ENCODE data around the gene ABAT. TPM values are rescaled to one million over a fixed set of nuclear protein-coding genes. Genes with fewer than 3 reads are reported as not detected.

Gene ABAT
- total RNA-seq, 1 experiment from 2014 or later: 7.3 TPM

- no peak overlapping the region for H3T11ph ChIP-seq (ENCODE audit: low read length)
- no peaks in the 10 kb centered on the region for H3K23me2 ChIP-seq (ENCODE audit: insufficient read length, low read depth, low read length, poor library complexity, severe bottlenecking)
- no peak overlapping the region for H2BK15ac ChIP-seq (ENCODE audit: low read depth, low read length)
- H4K5ac ChIP-seq (ENCODE audit: insufficient read length, low read depth, low read length): no peak overlapping the region
- no peak overlapping the region for H3K4me2 ChIP-seq (ENCODE audit: insufficient read depth, insufficient read length, low read length)
- Mint-ChIP-seq H3K36me3 (ENCODE audit: insufficient read depth in 1 of 3, low read depth in 3 of 3) (peaks cover 0 to 2% (median 0%) of the 10 kb centered on the region in 3 experiments; a peak in 2 of 7 replicates), H3K27ac (no peak overlapping the region; a peak in 1 of 7 replicates), H3K4me3 (no peak overlapping the region), H3K4me1 (peaks cover 2% of the 10 kb centered on the region in 2 experiments; a peak in 2 of 4 replicates), H3K9me3 (peaks cover 2% of the 10 kb centered on the region in 2 experiments; a peak in 4 of 5 replicates), H3K27me3 (ENCODE audit: low read depth) (peaks cover 6% of the 10 kb centered on the region)
- H3K23ac ChIP-seq (ENCODE audit: insufficient read length, low read depth, low read length): no peak overlapping the region
- H3K56ac ChIP-seq (ENCODE audit: insufficient read length, low read depth, low read length): no peak overlapping the region
- H3K27me3 ChIP-seq (ENCODE audit: insufficient read depth, low read length): no peaks in the 10 kb centered on the region
- TF ChIP-seq, protein P1, sequence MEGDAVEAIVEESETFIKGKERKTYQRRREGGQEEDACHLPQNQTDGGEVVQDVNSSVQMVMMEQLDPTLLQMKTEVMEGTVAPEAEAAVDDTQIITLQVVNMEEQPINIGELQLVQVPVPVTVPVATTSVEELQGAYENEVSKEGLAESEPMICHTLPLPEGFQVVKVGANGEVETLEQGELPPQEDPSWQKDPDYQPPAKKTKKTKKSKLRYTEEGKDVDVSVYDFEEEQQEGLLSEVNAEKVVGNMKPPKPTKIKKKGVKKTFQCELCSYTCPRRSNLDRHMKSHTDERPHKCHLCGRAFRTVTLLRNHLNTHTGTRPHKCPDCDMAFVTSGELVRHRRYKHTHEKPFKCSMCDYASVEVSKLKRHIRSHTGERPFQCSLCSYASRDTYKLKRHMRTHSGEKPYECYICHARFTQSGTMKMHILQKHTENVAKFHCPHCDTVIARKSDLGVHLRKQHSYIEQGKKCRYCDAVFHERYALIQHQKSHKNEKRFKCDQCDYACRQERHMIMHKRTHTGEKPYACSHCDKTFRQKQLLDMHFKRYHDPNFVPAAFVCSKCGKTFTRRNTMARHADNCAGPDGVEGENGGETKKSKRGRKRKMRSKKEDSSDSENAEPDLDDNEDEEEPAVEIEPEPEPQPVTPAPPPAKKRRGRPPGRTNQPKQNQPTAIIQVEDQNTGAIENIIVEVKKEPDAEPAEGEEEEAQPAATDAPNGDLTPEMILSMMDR (conservative IDR thresholded peaks at IDR 0.05): no peak
- no peaks in the 10 kb centered on the region for H4K20me1 ChIP-seq (ENCODE audit: control insufficient read depth, insufficient read depth, insufficient read length)
- H3K9me3 ChIP-seq (ENCODE audit: control insufficient read depth, low read depth, low read length): no peaks in the 10 kb centered on the region
- no peak overlapping the region for H3K18ac ChIP-seq (ENCODE audit: insufficient read length, low read depth, low read length)
- DNase-seq: no peak
- no peak overlapping the region for H4K8ac ChIP-seq (replicated peaks; ENCODE audit: insufficient read length, low read depth, low read length)
- no peak overlapping the region for H2BK12ac ChIP-seq (ENCODE audit: insufficient read length, low read depth, low read length)
- H3K14ac ChIP-seq (ENCODE audit: insufficient read depth, low read length): no peak overlapping the region
- H2BK120ac ChIP-seq (ENCODE audit: low read depth, low read length, poor library complexity, severe bottlenecking): no peak overlapping the region
- no peaks in the 10 kb centered on the region for H3K79me1 ChIP-seq (ENCODE audit: insufficient read depth, low read depth, low read length, poor library complexity, severe bottlenecking)
- H2AFZ ChIP-seq (ENCODE audit: low read length): no peak overlapping the region
- H2BK5ac ChIP-seq (ENCODE audit: insufficient read length, low read length): no peak overlapping the region
- H2AK5ac ChIP-seq (ENCODE audit: insufficient read length, low read length): no peak overlapping the region
- no CpG with 5 or more reads among the region's 2 CpGs for WGBS (ENCODE audit: extremely low coverage, insufficient read length, low lambda C conversion rate)
- no peak overlapping the region for H3K27ac ChIP-seq (ENCODE audit: insufficient read length, low read depth, low read length)
- no peak overlapping the region for H4K91ac ChIP-seq (ENCODE audit: insufficient read length, low read depth, low read length)
- no peak overlapping the region for H2BK20ac ChIP-seq (ENCODE audit: low read depth, low read length, poor library complexity, severe bottlenecking)
- no peak overlapping the region for H3K9ac ChIP-seq (ENCODE audit: extremely low read depth, insufficient read length, low read length)
- no peaks in the 10 kb centered on the region for H3K4me1 ChIP-seq (ENCODE audit: insufficient read depth, low read length)
- H3K79me2 ChIP-seq (ENCODE audit: insufficient read depth, low read length): no peaks in the 10 kb centered on the region
- no peak overlapping the region for H3K4ac ChIP-seq (ENCODE audit: low read depth, low read length)
These were observed 67.2 kb downstream of the ABAT start for GRCh38 chr16:8741636-8742035.
